Measurements from ENCODE around the gene CFAP77. TPM values are rescaled to one million over a fixed set of nuclear protein-coding genes. Genes with fewer than 3 reads are reported as not detected.

The CFAP77 gene
- total and polyA plus RNA-seq, 2 of the 13 experiments (the other 11 are each of a cell fraction or from before 2014, with no cell fraction given): not detected

DNA sequence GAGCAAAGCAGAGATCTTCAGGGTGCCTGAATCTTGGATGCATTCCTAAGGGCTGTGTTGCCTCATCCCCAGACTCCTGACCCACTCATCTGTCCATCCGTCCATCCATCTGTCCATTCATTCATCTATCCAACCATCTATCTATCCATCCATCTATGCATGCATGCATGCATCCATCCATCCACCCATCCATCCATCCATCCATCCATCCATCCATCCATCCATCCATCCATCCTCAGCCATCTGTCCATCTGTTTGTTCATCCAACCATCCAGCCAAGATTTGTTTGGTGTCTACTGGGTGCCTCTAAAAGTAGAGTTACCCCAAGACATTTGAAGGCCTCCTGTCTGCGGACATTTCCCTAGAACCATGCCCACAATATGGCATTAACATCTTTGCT is 144.7 kb downstream of the CFAP77 start (continued):
- TF ChIP-seq SOX6 (IDR thresholded peaks at IDR 0.05): no peak
- TF ChIP-seq SOX6 (CRISPR knock-in tag; IDR thresholded peaks at IDR 0.05): no peak

DNA sequence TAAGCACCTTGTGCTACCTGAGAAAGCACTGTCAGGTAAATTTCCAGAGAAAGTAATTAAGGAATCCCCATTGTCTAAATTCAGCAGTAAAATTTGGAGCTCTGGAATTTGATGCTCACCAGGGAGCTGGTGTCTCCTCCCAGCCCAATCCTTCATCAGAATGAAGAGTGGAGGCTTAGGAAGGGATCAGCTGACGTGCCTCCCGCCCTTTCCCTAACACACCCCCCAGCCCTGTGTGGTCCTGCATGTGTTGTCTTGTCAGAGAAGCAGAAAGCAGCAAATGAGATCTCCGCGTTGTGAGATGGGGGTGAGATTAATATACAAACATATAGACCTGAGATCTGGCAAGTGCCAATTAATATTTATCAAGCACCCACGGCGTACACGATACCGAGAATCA is 145.5 kb downstream of the CFAP77 start:
- Histone ChIP-seq H3K27ac (ENCODE audit: extremely low read length, insufficient read depth, low read length) (no peak overlapping the region), H3K27me3 (ENCODE audit: control insufficient read depth in 1 of 2, insufficient read depth in 2 of 2, low read length in 2 of 2) (peaks cover 0 to 32% of the 10 kb centered on the region in 2 experiments; a peak in 2 of 5 replicates), H3K79me2 (ENCODE audit: insufficient read depth, low read length) (no peaks in the 10 kb centered on the region), H3K4me2 (ENCODE audit: low read depth, low read length) (no peak overlapping the region), H3K9ac (ENCODE audit: insufficient read depth, low read depth, low read length) (no peak overlapping the region), H3K4me1 (ENCODE audit: insufficient read depth, low read length) (no peaks in the 10 kb centered on the region), H3K9me3 (ENCODE audit: low read length) (no peaks in the 10 kb centered on the region), H3K4me3 (replicated peaks in 1 of 3; ENCODE audit: insufficient read depth in 1 of 3, low read depth in 2 of 3, low read length in 3 of 3) (no peak overlapping the region), H4K20me1 (ENCODE audit: insufficient read depth, low read length) (no peaks in the 10 kb centered on the region), H2AFZ (ENCODE audit: low read length) (no peak overlapping the region), H3K36me3 (replicated peaks in 1 of 2; ENCODE audit: control insufficient read depth in 1 of 2, insufficient read depth in 2 of 2, low read length in 2 of 2) (no peaks in the 10 kb centered on the region)
- in situ Hi-C loops (cut with HindIII; ENCODE audit: extremely low pct_ligation_motif_present, low pct_unique_long_range_greater_than_20kb): no loop called here
- intact Hi-C loops (cut with micrococcal nuclease; ENCODE audit: unreplicated experiment): no loop called here
- BruUV-seq (replicated peaks): no TSS peak
- WGBS (ENCODE audit: low lambda C conversion rate): 31% methylated on average over 7 of the region's 8 CpGs
- POLR2A ChIA-PET: no interaction called here
- DNase-seq (ENCODE audit: low spot score) (no peak), ATAC-seq (no peak), FAIRE-seq (no peak)
- CTCF ChIA-PET (ENCODE audit: low intra/inter-chr PET ratio, low total read pairs): no interaction called here
- TF ChIP-seq, protein P1, sequence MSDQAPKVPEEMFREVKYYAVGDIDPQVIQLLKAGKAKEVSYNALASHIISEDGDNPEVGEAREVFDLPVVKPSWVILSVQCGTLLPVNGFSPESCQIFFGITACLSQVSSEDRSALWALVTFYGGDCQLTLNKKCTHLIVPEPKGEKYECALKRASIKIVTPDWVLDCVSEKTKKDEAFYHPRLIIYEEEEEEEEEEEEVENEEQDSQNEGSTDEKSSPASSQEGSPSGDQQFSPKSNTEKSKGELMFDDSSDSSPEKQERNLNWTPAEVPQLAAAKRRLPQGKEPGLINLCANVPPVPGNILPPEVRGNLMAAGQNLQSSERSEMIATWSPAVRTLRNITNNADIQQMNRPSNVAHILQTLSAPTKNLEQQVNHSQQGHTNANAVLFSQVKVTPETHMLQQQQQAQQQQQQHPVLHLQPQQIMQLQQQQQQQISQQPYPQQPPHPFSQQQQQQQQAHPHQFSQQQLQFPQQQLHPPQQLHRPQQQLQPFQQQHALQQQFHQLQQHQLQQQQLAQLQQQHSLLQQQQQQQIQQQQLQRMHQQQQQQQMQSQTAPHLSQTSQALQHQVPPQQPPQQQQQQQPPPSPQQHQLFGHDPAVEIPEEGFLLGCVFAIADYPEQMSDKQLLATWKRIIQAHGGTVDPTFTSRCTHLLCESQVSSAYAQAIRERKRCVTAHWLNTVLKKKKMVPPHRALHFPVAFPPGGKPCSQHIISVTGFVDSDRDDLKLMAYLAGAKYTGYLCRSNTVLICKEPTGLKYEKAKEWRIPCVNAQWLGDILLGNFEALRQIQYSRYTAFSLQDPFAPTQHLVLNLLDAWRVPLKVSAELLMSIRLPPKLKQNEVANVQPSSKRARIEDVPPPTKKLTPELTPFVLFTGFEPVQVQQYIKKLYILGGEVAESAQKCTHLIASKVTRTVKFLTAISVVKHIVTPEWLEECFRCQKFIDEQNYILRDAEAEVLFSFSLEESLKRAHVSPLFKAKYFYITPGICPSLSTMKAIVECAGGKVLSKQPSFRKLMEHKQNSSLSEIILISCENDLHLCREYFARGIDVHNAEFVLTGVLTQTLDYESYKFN (CRISPR knock-in tag; conservative IDR thresholded peaks at IDR 0.05): no peak
- TF ChIP-seq, protein P2, sequence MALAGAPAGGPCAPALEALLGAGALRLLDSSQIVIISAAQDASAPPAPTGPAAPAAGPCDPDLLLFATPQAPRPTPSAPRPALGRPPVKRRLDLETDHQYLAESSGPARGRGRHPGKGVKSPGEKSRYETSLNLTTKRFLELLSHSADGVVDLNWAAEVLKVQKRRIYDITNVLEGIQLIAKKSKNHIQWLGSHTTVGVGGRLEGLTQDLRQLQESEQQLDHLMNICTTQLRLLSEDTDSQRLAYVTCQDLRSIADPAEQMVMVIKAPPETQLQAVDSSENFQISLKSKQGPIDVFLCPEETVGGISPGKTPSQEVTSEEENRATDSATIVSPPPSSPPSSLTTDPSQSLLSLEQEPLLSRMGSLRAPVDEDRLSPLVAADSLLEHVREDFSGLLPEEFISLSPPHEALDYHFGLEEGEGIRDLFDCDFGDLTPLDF (CRISPR knock-in tag; IDR thresholded peaks at IDR 0.05): no peak
- TF ChIP-seq MXI1 (IDR thresholded peaks at IDR 0.05; ENCODE audit: borderline replicate concordance, low read depth, low read length): no peak
- TF ChIP-seq SAP130 (CRISPR knock-in tag; IDR thresholded peaks at IDR 0.05; ENCODE audit: low read depth): no peak
- TF ChIP-seq TBX2 (CRISPR knock-in tag; IDR thresholded peaks at IDR 0.05; ENCODE audit: borderline replicate concordance): no peak
- TF ChIP-seq, protein P3, sequence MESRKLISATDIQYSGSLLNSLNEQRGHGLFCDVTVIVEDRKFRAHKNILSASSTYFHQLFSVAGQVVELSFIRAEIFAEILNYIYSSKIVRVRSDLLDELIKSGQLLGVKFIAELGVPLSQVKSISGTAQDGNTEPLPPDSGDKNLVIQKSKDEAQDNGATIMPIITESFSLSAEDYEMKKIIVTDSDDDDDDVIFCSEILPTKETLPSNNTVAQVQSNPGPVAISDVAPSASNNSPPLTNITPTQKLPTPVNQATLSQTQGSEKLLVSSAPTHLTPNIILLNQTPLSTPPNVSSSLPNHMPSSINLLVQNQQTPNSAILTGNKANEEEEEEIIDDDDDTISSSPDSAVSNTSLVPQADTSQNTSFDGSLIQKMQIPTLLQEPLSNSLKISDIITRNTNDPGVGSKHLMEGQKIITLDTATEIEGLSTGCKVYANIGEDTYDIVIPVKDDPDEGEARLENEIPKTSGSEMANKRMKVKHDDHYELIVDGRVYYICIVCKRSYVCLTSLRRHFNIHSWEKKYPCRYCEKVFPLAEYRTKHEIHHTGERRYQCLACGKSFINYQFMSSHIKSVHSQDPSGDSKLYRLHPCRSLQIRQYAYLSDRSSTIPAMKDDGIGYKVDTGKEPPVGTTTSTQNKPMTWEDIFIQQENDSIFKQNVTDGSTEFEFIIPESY (CRISPR knock-in tag; IDR thresholded peaks at IDR 0.05): no peak
- TF ChIP-seq ZNF878 (CRISPR knock-in tag; IDR thresholded peaks at IDR 0.05): no peak
- TF ChIP-seq PAX8 (CRISPR knock-in tag; IDR thresholded peaks at IDR 0.05; ENCODE audit: borderline replicate concordance): no peak
- TF ChIP-seq, protein P4, sequence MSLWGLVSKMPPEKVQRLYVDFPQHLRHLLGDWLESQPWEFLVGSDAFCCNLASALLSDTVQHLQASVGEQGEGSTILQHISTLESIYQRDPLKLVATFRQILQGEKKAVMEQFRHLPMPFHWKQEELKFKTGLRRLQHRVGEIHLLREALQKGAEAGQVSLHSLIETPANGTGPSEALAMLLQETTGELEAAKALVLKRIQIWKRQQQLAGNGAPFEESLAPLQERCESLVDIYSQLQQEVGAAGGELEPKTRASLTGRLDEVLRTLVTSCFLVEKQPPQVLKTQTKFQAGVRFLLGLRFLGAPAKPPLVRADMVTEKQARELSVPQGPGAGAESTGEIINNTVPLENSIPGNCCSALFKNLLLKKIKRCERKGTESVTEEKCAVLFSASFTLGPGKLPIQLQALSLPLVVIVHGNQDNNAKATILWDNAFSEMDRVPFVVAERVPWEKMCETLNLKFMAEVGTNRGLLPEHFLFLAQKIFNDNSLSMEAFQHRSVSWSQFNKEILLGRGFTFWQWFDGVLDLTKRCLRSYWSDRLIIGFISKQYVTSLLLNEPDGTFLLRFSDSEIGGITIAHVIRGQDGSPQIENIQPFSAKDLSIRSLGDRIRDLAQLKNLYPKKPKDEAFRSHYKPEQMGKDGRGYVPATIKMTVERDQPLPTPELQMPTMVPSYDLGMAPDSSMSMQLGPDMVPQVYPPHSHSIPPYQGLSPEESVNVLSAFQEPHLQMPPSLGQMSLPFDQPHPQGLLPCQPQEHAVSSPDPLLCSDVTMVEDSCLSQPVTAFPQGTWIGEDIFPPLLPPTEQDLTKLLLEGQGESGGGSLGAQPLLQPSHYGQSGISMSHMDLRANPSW (CRISPR knock-in tag; IDR thresholded peaks at IDR 0.05; ENCODE audit: borderline replicate concordance): no peak
- no peak for TF ChIP-seq ZIK1 (CRISPR knock-in tag; IDR thresholded peaks at IDR 0.05; ENCODE audit: borderline replicate concordance, low read depth)
- no peak for TF ChIP-seq ZBTB38 (CRISPR knock-in tag; IDR thresholded peaks at IDR 0.05)
- no peak for TF ChIP-seq TBP (CRISPR knock-in tag; IDR thresholded peaks at IDR 0.05)
- no peak for TF ChIP-seq IKZF4 (CRISPR knock-in tag; IDR thresholded peaks at IDR 0.05; ENCODE audit: borderline replicate concordance, low read depth, not compliant biosample characterization)
